Pons (tissue), 1 donor: ENCODE results near the gene CERS5.
"Not testable (repeated sequence)": the region's sequence is repeated elsewhere in the genome, so short reads cannot be mapped to it uniquely, and the experiment has no call there.

Experiments
- DNase-seq: peaks from one replicate; pipeline ENCODE4 v3.0.0-alpha.2; 2016; ENCODE audit warnings: low spot score

Gene CERS5

GRCh38 chr12:50103767-50104321 lies 63.3 kb downstream of the CERS5 start, which contains the start of gene GPD1:
TSS of gene GPD1 (plus strand) at chr12:50104008. CDS start at chr12:50104051, 43 bp downstream.
- peak; percentile 86 for DNase-seq

DNA sequence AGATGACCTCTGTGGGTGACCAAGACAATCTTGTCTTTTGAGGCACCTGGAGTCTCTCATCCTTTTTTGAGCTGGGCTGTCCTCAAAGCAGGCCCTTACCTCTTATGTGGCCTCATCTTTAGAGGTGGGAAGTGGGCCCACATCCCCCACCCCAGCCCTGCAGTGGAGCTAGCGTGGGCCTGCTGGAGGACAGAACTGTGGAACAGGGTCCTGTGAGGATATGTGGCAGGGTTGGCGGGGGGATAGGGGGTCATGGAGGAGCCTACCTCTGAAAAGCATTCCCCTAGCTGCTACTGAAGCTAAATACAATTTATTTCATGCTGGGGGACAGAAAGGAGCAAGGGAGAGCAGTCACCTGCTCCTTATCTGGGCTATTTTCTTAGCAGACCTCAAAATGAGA lies 63.8 kb downstream of the CERS5 start:
- no peak for DNase-seq

GRCh38 chr12:50102646-50103309 lies 64.4 kb downstream of the CERS5 start:
- no peak for DNase-seq

DNA sequence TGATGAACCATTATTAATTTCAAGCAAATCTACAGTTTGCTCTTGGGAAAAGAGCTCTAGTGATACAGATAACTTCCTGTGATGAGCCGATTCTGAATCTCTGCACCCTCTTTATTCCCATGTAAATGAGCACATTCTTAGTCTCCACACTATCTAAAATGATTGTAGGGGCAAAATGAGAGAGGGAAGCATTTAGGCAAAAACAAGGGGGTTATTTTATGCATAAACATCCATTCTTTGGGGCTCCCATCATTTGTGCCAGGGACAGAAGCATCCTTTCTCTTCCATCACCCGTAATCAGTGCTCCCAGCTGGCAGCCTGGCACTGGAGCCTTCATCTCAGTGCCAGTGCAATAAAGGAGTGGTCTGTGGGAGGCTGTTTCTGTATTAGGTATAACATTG lies 65.0 kb downstream of the CERS5 start:
- peak; percentile 92 for DNase-seq

- peak; percentile 74 for DNase-seq
Observed at GRCh38 chr12:50101663-50102062, 65.5 kb downstream of the CERS5 start.

GRCh38 chr12:50100561-50100960 lies 66.6 kb downstream of the CERS5 start:
- DNase-seq, result no peak

GRCh38 chr12:50099302-50100008 lies 67.7 kb downstream of the CERS5 start:
- DNase-seq, result no peak

DNA sequence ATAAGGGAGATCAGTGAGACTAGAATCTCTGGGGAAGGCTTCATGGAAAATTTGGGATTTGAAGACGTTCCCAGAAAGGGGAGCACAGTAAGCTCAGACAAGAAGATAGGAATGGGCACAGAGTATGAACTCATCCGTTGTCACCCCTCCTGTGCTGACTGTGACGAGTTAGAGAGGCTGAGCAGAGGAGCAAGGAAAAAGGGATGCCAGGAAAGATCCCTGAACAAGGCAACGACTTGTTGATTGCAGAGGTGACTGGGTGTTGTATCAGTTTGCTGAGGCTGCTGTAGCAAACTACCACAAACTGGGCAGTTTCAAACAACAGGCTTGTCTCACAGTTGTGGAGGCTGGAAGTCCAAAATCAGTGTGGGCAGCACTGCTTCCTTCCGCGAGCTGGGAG lies 69.2 kb downstream of the CERS5 start:
- no peak for DNase-seq

GRCh38 chr12:50090391-50090790 lies 76.8 kb downstream of the CERS5 start:
- DNase-seq, result no peak

DNA sequence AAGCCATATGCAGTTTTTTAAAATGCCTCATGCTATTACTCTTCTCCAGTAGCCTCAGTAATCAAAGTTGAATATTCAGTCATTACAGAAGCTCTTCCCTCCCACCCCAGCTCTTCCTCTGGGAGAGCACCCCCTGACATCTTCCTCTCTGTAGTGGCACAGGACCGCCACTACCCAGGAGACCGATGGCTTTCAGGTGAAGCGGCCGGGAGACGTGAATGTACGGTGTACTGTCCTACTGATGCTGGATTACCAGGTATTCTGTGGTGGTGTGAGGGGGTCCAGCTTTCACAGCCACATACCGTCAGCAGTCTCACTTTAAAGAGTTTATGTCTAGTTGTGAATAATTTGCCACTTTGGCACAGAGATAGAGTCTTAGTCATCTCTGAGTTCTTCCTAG lies 77.4 kb downstream of the CERS5 start:
- DNase-seq, result no peak

DNA sequence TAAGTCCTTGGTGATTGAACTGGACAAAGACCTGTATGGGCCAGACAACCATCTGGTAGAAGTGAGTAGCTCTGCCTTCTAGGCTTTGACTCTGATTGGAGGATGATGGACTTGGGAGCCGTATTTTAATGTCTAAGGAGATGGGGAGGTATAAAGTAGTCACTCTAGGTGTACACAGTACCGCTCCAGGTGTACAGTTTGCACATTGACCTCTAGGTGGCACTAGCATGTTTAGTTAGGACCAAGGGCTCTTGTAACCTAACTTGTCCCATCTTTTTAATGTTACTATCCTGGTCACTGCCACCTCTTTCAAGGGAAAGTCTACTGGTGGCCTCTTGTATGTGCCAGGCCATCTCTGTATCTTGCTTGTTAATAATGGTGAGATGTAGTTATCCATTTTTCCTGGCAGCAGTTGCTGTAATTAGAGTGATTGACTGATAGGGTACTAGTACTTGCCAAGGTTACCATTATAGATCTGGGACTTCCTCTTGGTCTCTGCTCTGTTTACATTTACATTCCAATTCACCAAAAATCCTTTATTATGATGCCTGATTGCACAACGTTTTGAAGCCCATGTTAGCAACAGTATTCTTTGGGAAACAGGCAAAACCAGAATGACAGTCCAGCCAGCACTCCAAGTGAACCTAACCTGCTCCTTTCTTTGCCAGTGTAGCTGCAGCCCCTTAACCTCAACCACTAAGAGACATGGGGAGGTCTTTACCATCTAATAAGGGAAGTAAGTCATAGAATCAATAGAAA lies 78.4 kb downstream of the CERS5 start:
- DNase-seq, result peak; percentile 86

GRCh38 chr12:50087995-50088394 lies 79.2 kb downstream of the CERS5 start:
- DNase-seq, result peak; percentile 69

GRCh38 chr12:50087151-50087550 lies 80.0 kb downstream of the CERS5 start:
- DNase-seq, result no peak

GRCh38 chr12:50086148-50086547 lies 81.0 kb downstream of the CERS5 start:
- no peak for DNase-seq

DNA sequence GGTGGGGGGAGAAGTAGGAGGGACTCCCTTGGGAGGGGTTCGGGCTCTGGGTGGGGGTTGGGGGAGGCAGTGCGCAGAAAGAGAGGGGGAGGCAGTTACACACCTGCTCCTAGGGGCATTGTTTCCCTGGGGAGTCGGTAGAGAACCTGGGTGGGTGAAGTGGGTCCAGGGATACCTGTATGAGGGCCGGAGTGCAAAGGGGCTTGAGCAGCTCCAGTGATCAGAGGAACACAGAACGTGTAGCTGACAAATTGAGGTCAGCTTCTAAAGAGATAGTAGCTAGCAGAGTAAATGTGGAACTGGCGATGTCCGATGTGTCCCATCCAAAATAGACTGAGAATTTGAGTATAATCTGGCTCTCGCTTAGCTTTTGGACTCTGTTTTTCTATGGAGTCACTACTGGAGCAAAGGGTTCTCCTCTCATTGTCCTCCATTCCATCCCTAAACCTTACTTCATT lies 81.5 kb downstream of the CERS5 start:
- DNase-seq, result no peak

DNA sequence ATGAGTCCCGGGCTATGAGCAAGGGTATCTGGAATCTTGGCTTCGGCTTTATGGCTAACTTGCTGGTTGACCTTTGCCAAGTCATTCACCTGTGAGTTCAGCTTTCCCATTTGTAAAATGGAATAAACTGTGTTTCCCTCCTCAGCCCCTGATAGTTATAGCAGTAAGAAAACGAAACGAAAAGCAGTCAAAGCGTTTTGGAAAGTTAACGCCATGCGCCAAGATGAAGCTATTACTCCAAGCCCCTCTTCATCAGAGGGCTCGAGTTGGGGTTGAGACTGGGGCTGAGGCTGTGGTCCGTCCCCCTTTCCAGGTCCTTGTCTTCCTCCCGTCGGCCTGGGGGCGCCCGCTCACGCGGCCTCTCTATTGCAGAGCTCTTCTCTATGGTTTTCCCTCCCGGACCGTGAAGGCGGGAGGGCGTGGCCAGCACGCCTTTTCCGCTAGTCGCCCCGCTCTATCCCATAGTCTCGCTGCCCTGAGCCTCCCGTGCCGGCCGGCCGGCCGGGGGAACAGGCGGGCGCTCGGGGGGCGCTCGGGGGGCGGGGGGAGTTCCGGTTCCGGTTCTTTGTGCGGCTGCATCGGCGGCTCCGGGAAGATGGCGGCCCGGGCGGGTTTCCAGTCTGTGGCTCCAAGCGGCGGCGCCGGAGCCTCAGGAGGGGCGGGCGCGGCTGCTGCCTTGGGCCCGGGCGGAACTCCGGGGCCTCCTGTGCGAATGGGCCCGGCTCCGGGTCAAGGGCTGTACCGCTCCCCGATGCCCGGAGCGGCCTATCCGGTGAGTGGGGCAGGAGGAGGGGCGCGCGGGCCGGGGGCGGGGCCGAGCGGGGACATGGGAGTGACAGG lies 82.2 kb downstream of the CERS5 start, which contains the start of gene SMARCD1:
Gene SMARCD1, plus strand, starts transcription at position 568 of the 840 bp plus-strand sequence. Its CDS starts 28 bp downstream, at position 596.
- peak; percentile 94 for DNase-seq

GRCh38 chr12:50084409-50084774 lies 82.8 kb downstream of the CERS5 start:
- not testable (repeated sequence) for DNase-seq

DNA sequence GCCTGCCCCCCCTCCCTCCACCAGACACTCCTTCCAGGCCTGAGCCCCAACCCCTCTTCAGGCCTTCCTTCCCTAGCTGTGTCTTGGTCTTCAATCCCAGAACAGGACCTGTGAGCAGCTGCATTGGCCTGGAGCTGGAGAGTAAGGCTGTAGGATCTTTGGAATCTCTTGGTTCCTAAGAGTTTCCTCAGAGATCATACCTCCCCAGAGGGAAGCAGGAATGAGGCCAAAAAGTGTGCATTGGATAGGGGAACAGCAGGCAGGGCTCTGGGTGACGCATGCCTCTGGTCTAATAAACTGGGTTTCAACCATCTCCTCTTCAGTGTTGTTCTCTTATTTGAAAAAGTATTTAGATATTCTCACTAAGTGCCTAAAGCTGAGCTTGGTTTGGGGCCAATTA lies 83.9 kb downstream of the CERS5 start:
- DNase-seq, result no peak

DNA sequence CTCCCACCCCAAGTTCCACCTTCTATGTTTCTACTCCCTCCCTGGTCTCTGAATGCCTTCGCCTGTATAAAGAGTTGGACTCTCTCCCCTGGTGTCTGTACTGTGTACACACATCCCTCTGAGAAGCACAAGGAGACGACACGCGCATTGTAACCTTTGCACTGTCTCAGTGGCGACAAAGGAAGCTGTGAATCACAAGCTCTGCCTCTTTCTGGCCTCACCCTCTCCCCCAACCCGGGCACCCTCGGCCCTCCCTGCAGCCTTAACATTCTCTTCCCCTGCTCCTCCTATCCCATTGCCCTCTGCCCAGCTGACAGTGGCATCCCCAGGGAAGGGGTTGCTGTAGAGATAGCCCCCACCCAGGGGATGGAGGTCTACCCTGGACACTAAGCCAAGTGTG lies 84.5 kb downstream of the CERS5 start:
- no peak for DNase-seq

GRCh38 chr12:50081096-50081808 lies 85.9 kb downstream of the CERS5 start:
- no peak for DNase-seq

DNA sequence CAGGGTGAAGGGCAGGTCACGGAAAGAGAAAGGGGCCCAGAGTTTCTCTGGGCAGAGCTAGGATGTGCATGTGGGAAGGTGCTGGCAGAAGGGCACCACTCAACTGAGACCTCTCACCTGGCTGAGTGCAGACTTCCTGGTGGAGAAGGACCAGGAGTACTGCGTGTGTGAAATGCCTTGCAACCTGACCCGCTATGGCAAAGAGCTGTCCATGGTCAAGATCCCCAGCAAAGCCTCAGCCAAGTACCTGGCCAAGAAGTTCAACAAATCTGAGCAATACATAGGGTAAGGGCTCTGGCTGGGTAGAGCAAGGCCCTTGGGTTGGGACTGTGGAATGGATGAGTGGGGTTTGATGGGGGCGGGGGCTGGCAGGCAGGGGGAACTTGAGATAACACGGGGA lies 87.4 kb downstream of the CERS5 start:
- no peak for DNase-seq
